Activated CD4-positive, alpha-beta T cell treated with anti-CD3 and anti-CD28 coated beads for 36 hours (primary cell): ENCODE data around the gene BIRC6. TPM values are rescaled to one million over a fixed set of nuclear protein-coding genes. Genes with fewer than 3 reads are reported as not detected.
"Not testable (repeated sequence)": the region's sequence is repeated elsewhere in the genome, so short reads cannot be mapped to it uniquely, and the experiment has no call there.

Source experiments
- ATAC-seq: fragments of 200-7000 bp; cut with Tn5 transposase; one replicate; pipeline ENCODE4 v1.10.0; 2021; ENCODE audit warnings: mild to moderate bottlenecking, moderate library complexity
- CTCF ChIA-PET: fragments of 350-600 bp; sonication (Branson Sonifier 250); formaldehyde crosslinking; loops from one replicate; lab custom pipeline; 2021; ENCODE audit warnings: antibody characterized with exemption; lab: Charles Lee
- POLR2A ChIA-PET: fragments of 350-600 bp; sonication (Branson Sonifier 250); formaldehyde crosslinking; loops from one replicate; lab custom pipeline; 2021; ENCODE audit warnings: antibody characterized with exemption, inconsistent platforms; lab: Charles Lee
- DNase-seq: peaks from one replicate; pipeline ENCODE4 v3.0.0-alpha.2; 2020
- H3K27ac Mint-ChIP-seq: one replicate; pipeline ENCODE4 v1.8.0; 2021; ENCODE audit warnings: mixed read lengths
- H3K27me3 Mint-ChIP-seq: one replicate; pipeline ENCODE4 v1.8.0; 2021; ENCODE audit warnings: mixed read lengths
- H3K36me3 Mint-ChIP-seq: one replicate; pipeline ENCODE4 v1.8.0; 2021; ENCODE audit warnings: low read depth, mixed read lengths
- H3K4me1 Mint-ChIP-seq: one replicate; pipeline ENCODE4 v1.8.0; 2021; ENCODE audit warnings: mixed read lengths
- H3K4me3 Mint-ChIP-seq: one replicate; pipeline ENCODE4 v1.8.0; 2021; ENCODE audit warnings: mild to moderate bottlenecking, moderate library complexity, mixed read lengths
- H3K9me3 Mint-ChIP-seq: one replicate; pipeline ENCODE4 v1.8.0; 2021; ENCODE audit warnings: low read depth, mixed read lengths
- intact Hi-C, 2 experiments: fragments of 100-400 bp; cut with DNase I in 1 of 2; cut with micrococcal nuclease in 1 of 2; formaldehyde crosslinking; loops; one replicate each; pipeline versions ENCODE4 v1.14.2 to v1.15.1; 2022 to 2024; cut with DNase I, micrococcal nuclease
- total RNA-seq, 2 experiments: library from RNA; stranded (reverse); gene quantifications; one replicate each; pipeline ENCODE4 v1.2.3, GENCODE V29; 2021

The BIRC6 gene
- total RNA-seq, 2 experiments from 2014 or later: 66.1 to 70.1 TPM

GRCh38 chr2:32452338-32453064 lies 95.7 kb downstream of the BIRC6 start:
- Mint-ChIP-seq H3K9me3 (no peaks in the 10 kb centered on the region), H3K4me1 (peaks cover 3% of the 10 kb centered on the region), H3K27ac (no peak overlapping the region), H3K27me3 (no peaks in the 10 kb centered on the region), H3K4me3 (no peak overlapping the region), H3K36me3 (peaks cover 37% of the 10 kb centered on the region)
- ATAC-seq: no peak
- intact Hi-C loops: no loop called here
- no peak for DNase-seq
- POLR2A ChIA-PET: no interaction called here
- CTCF ChIA-PET: interaction anchor here (0.9 to 1.8 kb wide), 3 partner anchors 11 to 16 kb away, joined by 3 to 4 read pairs (median 4); no protein-coding TSS in a partner anchor

- peaks cover 8% of the 10 kb centered on the region for H3K4me1 Mint-ChIP-seq
- ATAC-seq (no peak), DNase-seq (no peak)
- no peaks in the 10 kb centered on the region for H3K27me3 Mint-ChIP-seq
- POLR2A ChIA-PET: no interaction called here
- H3K36me3 Mint-ChIP-seq: peaks cover 42% of the 10 kb centered on the region
- no peak overlapping the region for H3K4me3 Mint-ChIP-seq
- H3K27ac Mint-ChIP-seq: no peak overlapping the region
- CTCF ChIA-PET: interaction anchor here (0.9 to 1.8 kb wide), 3 partner anchors 12 to 15 kb away, joined by 3 to 4 read pairs (median 4); no protein-coding TSS in a partner anchor
- peaks cover 2% of the 10 kb centered on the region for H3K9me3 Mint-ChIP-seq
- intact Hi-C loops: no loop called here
Measured at GRCh38 chr2:32453242-32454062, 96.6 kb downstream of the BIRC6 start.

- Mint-ChIP-seq H3K4me3 (no peak overlapping the region), H3K36me3 (peaks cover 33% of the 10 kb centered on the region), H3K9me3 (peaks cover 2% of the 10 kb centered on the region), H3K27ac (no peak overlapping the region), H3K27me3 (no peaks in the 10 kb centered on the region), H3K4me1 (peaks cover 8% of the 10 kb centered on the region)
- intact Hi-C loops: no loop called here
- no peak for DNase-seq
- no peak for ATAC-seq
- POLR2A ChIA-PET: no interaction called here
- CTCF ChIA-PET: interaction anchor here (1.1 kb wide), 1 partner anchor 13 kb away, joined by 3 read pairs; no protein-coding TSS in a partner anchor
Measured at GRCh38 chr2:32455816-32456215, 99.0 kb downstream of the BIRC6 start.

DNA sequence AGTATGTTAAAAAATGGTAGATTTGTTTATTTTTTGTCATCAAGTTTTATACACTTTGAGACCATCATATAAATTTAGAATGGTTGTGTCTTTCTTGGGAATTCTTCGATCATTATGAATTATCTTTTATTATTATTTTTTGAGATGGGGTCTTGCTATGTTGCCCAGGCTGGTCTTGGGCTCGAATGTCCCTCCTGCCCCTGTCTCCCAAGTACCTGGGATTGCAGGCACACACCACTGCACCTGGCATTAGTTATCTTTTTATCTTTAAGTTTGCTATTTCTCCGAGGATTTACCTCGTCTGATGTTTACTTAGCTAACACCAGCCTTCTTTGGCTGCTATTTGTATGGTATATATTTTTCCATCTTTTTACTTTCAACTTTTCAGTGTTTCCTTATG lies 100.0 kb downstream of the BIRC6 start:
- ChIA-PET POLR2A (no interaction called here), CTCF (no interaction called here)
- Mint-ChIP-seq H3K27ac (no peak overlapping the region), H3K36me3 (peaks cover 30% of the 10 kb centered on the region), H3K9me3 (peaks cover 2% of the 10 kb centered on the region), H3K4me3 (no peak overlapping the region), H3K4me1 (peaks cover 8% of the 10 kb centered on the region), H3K27me3 (no peaks in the 10 kb centered on the region)
- intact Hi-C loops: no loop called here
- DNase-seq (no peak), ATAC-seq (no peak)

DNA sequence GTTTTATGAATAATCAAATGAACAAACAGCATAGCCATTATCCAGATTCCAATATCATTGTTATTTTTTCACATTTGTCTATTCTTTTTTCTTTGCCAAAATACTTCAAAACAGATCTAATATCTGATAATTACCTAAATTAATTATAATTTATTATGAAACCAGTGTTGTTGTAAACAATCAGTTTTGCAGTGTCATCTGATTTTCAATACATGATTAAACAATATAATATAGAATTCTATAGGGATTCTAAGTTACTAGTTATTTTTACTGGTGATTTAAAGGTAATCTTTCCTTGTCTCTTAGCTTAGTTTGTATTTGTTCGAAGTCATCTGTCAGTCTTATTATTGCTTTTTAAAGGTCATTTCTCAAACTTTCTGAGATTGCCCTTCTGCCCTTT lies 101.0 kb downstream of the BIRC6 start:
- Mint-ChIP-seq H3K4me3 (no peak overlapping the region), H3K9me3 (peaks cover 2% of the 10 kb centered on the region), H3K27ac (peak overlapping the region; percentile 33), H3K27me3 (no peaks in the 10 kb centered on the region), H3K36me3 (peaks cover 33% of the 10 kb centered on the region), H3K4me1 (peaks cover 10% of the 10 kb centered on the region)
- DNase-seq (no peak), ATAC-seq (no peak)
- ChIA-PET POLR2A (no interaction called here), CTCF (no interaction called here)
- intact Hi-C loops: no loop called here

DNA sequence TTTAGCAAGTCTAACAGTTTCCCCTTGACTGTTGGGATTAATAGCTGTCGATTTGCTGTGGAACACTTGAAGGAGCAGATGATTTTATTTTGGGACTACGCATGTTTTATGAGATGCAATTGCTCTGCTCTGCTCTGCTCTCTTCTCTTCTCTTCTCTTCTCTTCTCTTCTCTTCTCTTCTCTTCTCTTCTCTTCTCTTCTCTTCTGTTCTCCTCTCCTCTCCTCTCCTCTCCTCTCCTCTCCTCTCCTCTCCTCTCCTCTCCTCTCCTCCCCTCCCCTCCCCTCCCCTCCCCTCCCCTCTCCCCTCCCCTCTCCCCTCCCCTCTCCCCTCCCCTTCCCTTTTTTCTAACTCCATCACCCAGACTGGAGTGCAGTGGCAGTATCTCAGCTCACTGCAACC lies 104.0 kb downstream of the BIRC6 start:
- CTCF ChIA-PET, H3K27me3 Mint-ChIP-seq, POLR2A ChIA-PET, H3K27ac Mint-ChIP-seq, ATAC-seq, intact Hi-C loops, H3K9me3 Mint-ChIP-seq, H3K4me1 Mint-ChIP-seq, H3K4me3 Mint-ChIP-seq, DNase-seq: not testable (repeated sequence)
- H3K36me3 Mint-ChIP-seq: peaks cover 42% of the 10 kb centered on the region

DNA sequence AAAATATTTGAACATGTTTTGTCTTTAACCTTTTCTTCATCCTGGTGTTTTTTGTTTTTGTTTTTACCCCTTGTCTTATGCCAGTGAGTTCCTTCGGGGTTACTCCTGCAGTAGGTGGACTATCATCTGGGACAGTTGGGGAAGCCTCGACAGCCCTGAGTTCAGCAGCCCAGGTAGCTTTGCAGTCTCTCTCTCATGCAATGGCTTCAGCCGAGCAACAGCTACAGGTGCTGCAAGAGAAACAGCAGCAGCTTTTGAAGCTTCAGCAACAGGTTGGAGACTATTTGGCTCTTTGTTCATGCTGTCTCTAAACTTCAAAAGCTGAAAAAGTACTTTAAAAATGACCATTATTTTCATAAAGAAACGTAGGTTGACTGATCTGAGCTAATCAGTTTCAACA lies 106.3 kb downstream of the BIRC6 start:
- ChIA-PET POLR2A (no interaction called here), CTCF (no interaction called here)
- no peak for ATAC-seq
- intact Hi-C loops: no loop called here
- H3K4me3 Mint-ChIP-seq: no peak overlapping the region
- H3K27me3 Mint-ChIP-seq: no peaks in the 10 kb centered on the region
- peaks cover 5% of the 10 kb centered on the region for H3K4me1 Mint-ChIP-seq
- no peak overlapping the region for H3K27ac Mint-ChIP-seq
- DNase-seq: no peak
- H3K9me3 Mint-ChIP-seq: peaks cover under 1% of the 10 kb centered on the region
- H3K36me3 Mint-ChIP-seq: peaks cover 41% of the 10 kb centered on the region

DNA sequence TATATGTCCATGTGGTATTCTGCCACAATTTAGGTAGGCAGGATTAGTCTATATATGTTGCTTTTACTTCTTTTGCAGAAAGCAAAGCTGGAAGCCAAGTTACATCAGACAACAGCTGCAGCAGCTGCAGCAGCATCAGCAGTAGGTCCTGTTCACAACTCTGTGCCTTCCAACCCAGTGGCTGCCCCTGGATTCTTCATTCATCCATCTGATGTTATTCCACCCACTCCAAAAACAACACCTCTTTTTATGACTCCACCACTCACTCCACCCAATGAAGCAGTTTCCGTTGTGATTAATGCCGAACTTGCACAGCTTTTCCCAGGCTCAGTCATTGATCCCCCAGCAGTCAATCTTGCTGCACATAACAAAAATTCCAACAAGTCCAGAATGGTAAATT lies 107.6 kb downstream of the BIRC6 start:
- peaks cover 2% of the 10 kb centered on the region for H3K4me1 Mint-ChIP-seq
- ATAC-seq (no peak), DNase-seq (no peak)
- no peaks in the 10 kb centered on the region for H3K9me3 Mint-ChIP-seq
- no peaks in the 10 kb centered on the region for H3K27me3 Mint-ChIP-seq
- POLR2A ChIA-PET: no interaction called here
- intact Hi-C loops: no loop called here
- no peak overlapping the region for H3K27ac Mint-ChIP-seq
- CTCF ChIA-PET: interaction anchor here (0.6 kb wide), 1 partner anchor 26 kb away, joined by 3 read pairs; no protein-coding TSS in a partner anchor
- peaks cover 40% of the 10 kb centered on the region for H3K36me3 Mint-ChIP-seq
- H3K4me3 Mint-ChIP-seq: no peak overlapping the region

- ATAC-seq (no peak), DNase-seq (no peak)
- Mint-ChIP-seq H3K4me3 (no peak overlapping the region), H3K4me1 (peaks cover 8% of the 10 kb centered on the region), H3K9me3 (no peaks in the 10 kb centered on the region), H3K36me3 (peaks cover 37% of the 10 kb centered on the region), H3K27me3 (no peaks in the 10 kb centered on the region), H3K27ac (peak overlapping the region; percentile 6)
- intact Hi-C loops: no loop called here
- POLR2A ChIA-PET: interaction anchor here (0.6 kb wide), 1 partner anchor 50 kb away, joined by 4 read pairs; no protein-coding TSS in a partner anchor
- CTCF ChIA-PET: no interaction called here
Measured at GRCh38 chr2:32472605-32473004, 115.8 kb downstream of the BIRC6 start.

DNA sequence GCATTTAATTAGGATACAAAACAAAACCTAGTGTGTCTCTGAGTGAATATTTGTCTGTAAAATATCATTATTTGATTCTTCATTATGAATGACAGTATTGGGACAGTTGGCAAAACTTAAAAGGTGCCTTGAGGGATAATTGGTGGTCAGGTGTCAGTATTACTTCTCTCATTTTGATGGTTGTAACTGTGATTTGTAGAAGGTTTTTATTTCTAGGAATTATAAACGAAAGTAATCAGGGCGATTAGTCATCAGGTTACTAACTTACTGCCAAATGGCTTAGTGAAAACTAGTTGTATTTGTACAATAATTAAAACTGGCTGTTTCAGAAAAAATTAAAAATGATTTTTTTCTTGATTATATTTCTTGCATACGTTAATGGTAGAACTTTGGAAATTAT lies 117.6 kb downstream of the BIRC6 start:
- no peak overlapping the region for H3K4me3 Mint-ChIP-seq
- POLR2A ChIA-PET: no interaction called here

GRCh38 chr2:32478889-32479620 lies 122.2 kb downstream of the BIRC6 start:
- H3K27me3 Mint-ChIP-seq: no peaks in the 10 kb centered on the region
- no peak for ATAC-seq
- no peak overlapping the region for H3K4me3 Mint-ChIP-seq
- no peaks in the 10 kb centered on the region for H3K9me3 Mint-ChIP-seq
- CTCF ChIA-PET: interaction anchor here (0.6 to 1.5 kb wide), 3 partner anchors 14 to 1112 kb away, joined by 3 to 4 read pairs (median 4); no protein-coding TSS in a partner anchor
- intact Hi-C loops: no loop called here
- H3K27ac Mint-ChIP-seq: no peak overlapping the region
- no peak for DNase-seq
- peaks cover 5% of the 10 kb centered on the region for H3K4me1 Mint-ChIP-seq
- POLR2A ChIA-PET: no interaction called here
- H3K36me3 Mint-ChIP-seq: peaks cover 47% of the 10 kb centered on the region

More for the DNA sequence above, 117.6 kb downstream of the BIRC6 start:
- H3K27ac Mint-ChIP-seq: no peak overlapping the region
- no peaks in the 10 kb centered on the region for H3K27me3 Mint-ChIP-seq
- DNase-seq: no peak
- ATAC-seq: peak; percentile 44
- intact Hi-C loops: no loop called here
- CTCF ChIA-PET: interaction anchor here (0.9 kb wide), 1 partner anchor 10 kb away, joined by 4 read pairs; no protein-coding TSS in a partner anchor
- no peaks in the 10 kb centered on the region for H3K9me3 Mint-ChIP-seq
- H3K36me3 Mint-ChIP-seq: peaks cover 39% of the 10 kb centered on the region
- peaks cover 8% of the 10 kb centered on the region for H3K4me1 Mint-ChIP-seq
